HG02763 (cell line): ENCODE results near the gene ACOT7.
"Not testable (repeated sequence)": the region's sequence is repeated elsewhere in the genome, so short reads cannot be mapped to it uniquely, and the experiment has no call there.

ENCODE experiments used
- ATAC-seq: cut with Tn5 transposase; IDR thresholded peaks from one replicate; pipeline ENCODE4 v1.9.1; 2021; ENCODE audit warnings: mild to moderate bottlenecking, moderate library complexity; ENCODE audit not compliant: unreplicated experiment

ACOT7 gene

GRCh38 chr1:6317098-6317760 lies 76.3 kb downstream of the ACOT7 start:
- ATAC-seq, result no peak

GRCh38 chr1:6316240-6317097 lies 77.1 kb downstream of the ACOT7 start:
- ATAC-seq, result no peak

GRCh38 chr1:6314503-6314902 lies 79.1 kb downstream of the ACOT7 start:
- ATAC-seq, result no peak

- no peak for ATAC-seq
Observed at GRCh38 chr1:6313393-6314200, 80.0 kb downstream of the ACOT7 start.

GRCh38 chr1:6310116-6310848 lies 83.3 kb downstream of the ACOT7 start:
- ATAC-seq, result no peak

GRCh38 chr1:6309564-6309963 lies 84.0 kb downstream of the ACOT7 start:
- no peak for ATAC-seq

GRCh38 chr1:6308449-6308848 lies 85.1 kb downstream of the ACOT7 start:
- no peak for ATAC-seq

GRCh38 chr1:6307682-6308081 lies 85.9 kb downstream of the ACOT7 start:
- not testable (repeated sequence) for ATAC-seq

- ATAC-seq, result no peak
Observed at GRCh38 chr1:6307099-6307498, 86.5 kb downstream of the ACOT7 start.

GRCh38 chr1:6303397-6304012 lies 90.1 kb downstream of the ACOT7 start:
- ATAC-seq, result no peak

- ATAC-seq, result no peak
Observed at GRCh38 chr1:6302568-6302967, 91.0 kb downstream of the ACOT7 start.

GRCh38 chr1:6301526-6301925 lies 92.0 kb downstream of the ACOT7 start:
- ATAC-seq, result no peak

GRCh38 chr1:6300342-6301048 lies 93.1 kb downstream of the ACOT7 start:
- ATAC-seq, result no peak

- ATAC-seq, result no peak
Observed at GRCh38 chr1:6299557-6300165, 93.9 kb downstream of the ACOT7 start.

- no peak for ATAC-seq
Observed at GRCh38 chr1:6298940-6299465, 94.6 kb downstream of the ACOT7 start.

- no peak for ATAC-seq
Observed at GRCh38 chr1:6298530-6298929, 95.0 kb downstream of the ACOT7 start.

GRCh38 chr1:6295910-6296309 lies 97.7 kb downstream of the ACOT7 start:
- no peak for ATAC-seq

GRCh38 chr1:6294890-6295556 lies 98.5 kb downstream of the ACOT7 start:
- no peak for ATAC-seq
